IMR-90 (cell line): ENCODE results near the gene KCTD16. TPM values are rescaled to one million over a fixed set of nuclear protein-coding genes. Genes with fewer than 3 reads are reported as not detected.

ENCODE experiments used
- ATAC-seq: fragments of 200-7000 bp; cut with Tn5 transposase; 2 replicates; pipeline ENCODE4 v1.9.1; 2020; ENCODE audit warnings: low read depth, mild to moderate bottlenecking, moderate library complexity
- BruUV-seq: library from RNA; stranded (reverse); fragments of 400-500 nt; replicated peaks from 2 replicates; lab custom pipeline; 2021; lab: Mats Ljungman, UMichigan
- CTCF ChIA-PET: fragments of 300-600 bp; formaldehyde crosslinking; extraction: SDS; loops from one replicate; lab custom pipeline; 2021; ENCODE audit warnings: antibody characterized with exemption; lab: Yijun Ruan, JAX
- POLR2A ChIA-PET: fragments of 300-600 bp; sonication (Branson Sonifier 250); formaldehyde crosslinking; loops from one replicate; lab custom pipeline; 2022; ENCODE audit warnings: antibody characterized with exemption; ENCODE audit not compliant: unreplicated experiment; lab: Charles Lee
- DNase-seq: peaks from one replicate; pipeline ENCODE4 v3.0.0; 2013
- H2AFZ ChIP-seq: replicated peaks from 2 replicates; pipeline ENCODE3; 2013; ENCODE audit warnings: low read length, mild to moderate bottlenecking; ENCODE audit not compliant: poor library complexity
- H2AK5ac ChIP-seq: 2 replicates; pipeline ENCODE4 v1.6.1; 2013; ENCODE audit warnings: low read depth, low read length, inconsistent platforms
- H2AK9ac ChIP-seq: replicated peaks from 2 replicates; pipeline ENCODE3; 2013; ENCODE audit warnings: mild to moderate bottlenecking, low read depth, low read length, moderate library complexity; ENCODE audit not compliant: poor library complexity
- H2BK120ac ChIP-seq: 2 replicates; pipeline ENCODE4 v1.6.1; 2013; ENCODE audit warnings: low read depth, low read length, inconsistent platforms
- H2BK15ac ChIP-seq: 3 replicates; pipeline ENCODE4 v1.6.1; 2013; ENCODE audit warnings: low read depth, low read length, inconsistent platforms
- H2BK20ac ChIP-seq: 2 replicates; pipeline ENCODE4 v1.6.1; 2013; ENCODE audit warnings: low read depth, mild to moderate bottlenecking, inconsistent platforms, low read length, moderate library complexity
- H2BK5ac ChIP-seq: 2 replicates; pipeline ENCODE4 v1.6.1; 2013; ENCODE audit warnings: mild to moderate bottlenecking, low read depth, low read length, inconsistent platforms; ENCODE audit not compliant: poor library complexity, severe bottlenecking
- H3K14ac ChIP-seq: replicated peaks from 2 replicates; pipeline ENCODE4 v1.6.1; 2013; ENCODE audit warnings: low read depth, low read length, inconsistent platforms
- H3K18ac ChIP-seq: 2 replicates; pipeline ENCODE4 v1.6.1; 2013; ENCODE audit warnings: low read depth, low read length, control low read depth
- H3K23ac ChIP-seq: 2 replicates; pipeline ENCODE4 v1.6.1; 2013; ENCODE audit warnings: low read depth, low read length, inconsistent platforms
- H3K27ac ChIP-seq: 2 replicates; pipeline ENCODE4 v1.5.1; 2013; ENCODE audit warnings: mild to moderate bottlenecking, control low read depth, low read length; ENCODE audit not compliant: insufficient read depth
- H3K27me3 ChIP-seq: 2 replicates; pipeline ENCODE4 v1.6.1; 2013; ENCODE audit warnings: low read length; ENCODE audit not compliant: control insufficient read depth, insufficient read depth
- H3K36me3 ChIP-seq: 2 replicates; pipeline ENCODE4 v1.6.1; 2013; ENCODE audit warnings: low read length, mixed read lengths; ENCODE audit not compliant: control insufficient read depth, insufficient read depth
- H3K4ac ChIP-seq: 2 replicates; pipeline ENCODE4 v1.6.1; 2013; ENCODE audit warnings: low read depth, low read length, inconsistent platforms
- H3K4me1 ChIP-seq: 2 replicates; pipeline ENCODE4 v1.6.1; 2013; ENCODE audit warnings: low read length, mixed read lengths; ENCODE audit not compliant: control insufficient read depth, insufficient read depth
- H3K4me2 ChIP-seq: 2 replicates; pipeline ENCODE4 v1.6.1; 2013; ENCODE audit warnings: low read depth, mild to moderate bottlenecking, control low read depth, low read length, moderate library complexity
- H3K4me3 ChIP-seq: 2 replicates; pipeline ENCODE4 v1.5.1; 2013; ENCODE audit warnings: low read depth, mild to moderate bottlenecking, control low read depth, low read length, moderate library complexity; ENCODE audit not compliant: insufficient read depth
- H3K56ac ChIP-seq: 2 replicates; pipeline ENCODE4 v1.6.1; 2013; ENCODE audit warnings: low read length, inconsistent platforms; ENCODE audit not compliant: insufficient read depth; ENCODE audit errors: extremely low read depth
- H3K79me1 ChIP-seq, 2 experiments: 2 replicates each; pipeline ENCODE4 v1.6.1; 2013; ENCODE audit warnings: low read length in 2 of 2, inconsistent platforms in 1 of 2, low read depth in 1 of 2
- H3K9ac ChIP-seq: 2 replicates; pipeline ENCODE4 v1.6.1; 2013; ENCODE audit warnings: low read depth, low read length, control low read depth
- H3K9me1 ChIP-seq: 2 replicates; pipeline ENCODE4 v1.6.1; 2013; ENCODE audit warnings: low read length, inconsistent platforms; ENCODE audit not compliant: insufficient read depth
- H3K9me3 ChIP-seq: 2 replicates; pipeline ENCODE4 v1.6.1; 2013; ENCODE audit warnings: low read length; ENCODE audit not compliant: control insufficient read depth, insufficient read depth
- H4K20me1 ChIP-seq: 2 replicates; pipeline ENCODE4 v1.6.1; 2013; ENCODE audit warnings: low read length, inconsistent platforms; ENCODE audit not compliant: insufficient read depth
- H4K5ac ChIP-seq: 2 replicates; pipeline ENCODE4 v1.6.1; 2013; ENCODE audit warnings: mild to moderate bottlenecking, low read depth, low read length, control low read depth
- H4K8ac ChIP-seq, 2 experiments: 2 replicates each; pipeline ENCODE4 v1.6.1; 2013; ENCODE audit warnings: low read depth in 2 of 2, low read length in 2 of 2, control low read depth in 1 of 2, inconsistent platforms in 1 of 2
- H4K91ac ChIP-seq: 2 replicates; pipeline ENCODE4 v1.6.1; 2013; ENCODE audit warnings: low read depth, low read length, inconsistent platforms; ENCODE audit not compliant: insufficient read depth
- BHLHE40 ChIP-seq: fragments of 150-350 bp; IDR thresholded peaks from 2 replicates; pipeline ENCODE4 v1.6.1; 2016; ENCODE audit warnings: mild to moderate bottlenecking, low read depth, low read length
- CEBPB ChIP-seq: IDR thresholded peaks from 2 replicates; pipeline ENCODE4 v1.6.1; 2012; ENCODE audit warnings: low read depth, low read length, improper control_type of control experiment
- CHD1 ChIP-seq: IDR thresholded peaks from 2 replicates; pipeline ENCODE4 v1.6.1; 2012; ENCODE audit warnings: low read depth, low read length, improper control_type of control experiment
- FOS ChIP-seq: fragments of 150-350 bp; IDR thresholded peaks from 2 replicates; pipeline ENCODE4 v1.6.1; 2016; ENCODE audit warnings: low read depth, low read length
- MAFK ChIP-seq: IDR thresholded peaks from 2 replicates; pipeline ENCODE4 v1.6.1; 2012; ENCODE audit warnings: low read depth, low read length, improper control_type of control experiment
- MAZ ChIP-seq: IDR thresholded peaks from 2 replicates; pipeline ENCODE4 v1.6.1; 2012; ENCODE audit warnings: low read depth, mild to moderate bottlenecking, low read length, improper control_type of control experiment, moderate library complexity, borderline replicate concordance
- MXI1 ChIP-seq: IDR thresholded peaks from 2 replicates; pipeline ENCODE4 v1.6.1; 2012; ENCODE audit warnings: low read depth, mild to moderate bottlenecking, low read length, moderate library complexity, borderline replicate concordance
- NFE2L2 ChIP-seq: fragments of 150-350 bp; IDR thresholded peaks from 2 replicates; pipeline ENCODE4 v1.6.1; 2016; ENCODE audit warnings: low read depth, mild to moderate bottlenecking, low read length
- POLR2A ChIP-seq: IDR thresholded peaks from 2 replicates; pipeline ENCODE4 v1.6.1; 2012; ENCODE audit warnings: mild to moderate bottlenecking, low read depth, low read length
- RAD21 ChIP-seq: IDR thresholded peaks from 2 replicates; pipeline ENCODE4 v1.6.1; 2012; ENCODE audit warnings: low read length, improper control_type of control experiment
- RCOR1 ChIP-seq: IDR thresholded peaks from 2 replicates; pipeline ENCODE4 v1.6.1; 2012; ENCODE audit warnings: mild to moderate bottlenecking, low read length, improper control_type of control experiment; ENCODE audit not compliant: insufficient replicate concordance
- RFX5 ChIP-seq: IDR thresholded peaks from 2 replicates; pipeline ENCODE4 v1.8.0; 2012; ENCODE audit warnings: low read depth, mild to moderate bottlenecking, low read length, moderate library complexity
- SMC3 ChIP-seq: fragments of 150-350 bp; IDR thresholded peaks from 2 replicates; pipeline ENCODE4 v1.6.1; 2016; ENCODE audit warnings: low read depth, mild to moderate bottlenecking, antibody characterized with exemption, low read length, moderate library complexity
- WGBS, 2 experiments: methylation state at CpG; one replicate each; pipeline versions ENCODE4 v1.1.5 to v1.1.7; 2013; ENCODE audit warnings: missing lambda C conversion rate in 2 of 2; ENCODE audit not compliant: insufficient read length in 1 of 2; ENCODE audit errors: extremely low coverage in 2 of 2; 5-methylcytosine and 5-hydroxymethylcytosine counted together
- dilution Hi-C: fragments of 300-500 bp; cut with HindIII; formaldehyde crosslinking; loops from one replicate; pipeline ENCODE4 v1.14.3; 2018; ENCODE audit warnings: low sequenced_read_pairs; ENCODE audit not compliant: unreplicated experiment
- in situ Hi-C: fragments of 300-500 bp; cut with MboI; formaldehyde crosslinking; loops from 3 replicates; pipeline ENCODE4 v1.14.3; 2019; ENCODE audit warnings: low sequenced_read_pairs, inconsistent platforms, mixed read lengths
- intact Hi-C: fragments of 100-400 bp; cut with micrococcal nuclease; formaldehyde crosslinking; loops from 2 replicates; pipeline ENCODE4 v1.10.0; 2022
- polyA plus RNA-seq, 3 experiments: library from polyadenylated mRNA; depleted of rRNA; stranded (reverse); fragments of >200 nt; gene quantifications; 2 replicates each; pipeline ENCODE4 v1.2.3, GENCODE V29; 2012; ENCODE audit warnings: low replicate concordance in 1 of 3
- total RNA-seq: library from RNA; depleted of rRNA; stranded (reverse); fragments of >200 nt; gene quantifications from 2 replicates; pipeline ENCODE4 v1.2.3, GENCODE V29; 2012
- TF ChIP-seq, protein P1 (sequence below): fragments of 150-350 bp; IDR thresholded peaks from 2 replicates; pipeline ENCODE4 v1.6.1; 2016; ENCODE audit warnings: low read depth, mild to moderate bottlenecking, low read length, moderate library complexity, borderline replicate concordance
- TF ChIP-seq, protein P2 (sequence below): fragments of 150-350 bp; IDR thresholded peaks from 2 replicates; pipeline ENCODE4 v1.6.1; 2017; ENCODE audit warnings: mild to moderate bottlenecking, antibody characterized with exemption, low read length, low read depth
- TF ChIP-seq, protein P3 (sequence below): conservative IDR thresholded peaks from 2 replicates; pipeline ENCODE4 v1.5.1; 2012; ENCODE audit warnings: mild to moderate bottlenecking, low read depth, low read length, improper control_type of control experiment

The KCTD16 gene
- total and polyA plus RNA-seq, 2 of the 4 experiments (the other 2 are of a cell fraction) = 0.43 to 1.1 TPM

DNA sequence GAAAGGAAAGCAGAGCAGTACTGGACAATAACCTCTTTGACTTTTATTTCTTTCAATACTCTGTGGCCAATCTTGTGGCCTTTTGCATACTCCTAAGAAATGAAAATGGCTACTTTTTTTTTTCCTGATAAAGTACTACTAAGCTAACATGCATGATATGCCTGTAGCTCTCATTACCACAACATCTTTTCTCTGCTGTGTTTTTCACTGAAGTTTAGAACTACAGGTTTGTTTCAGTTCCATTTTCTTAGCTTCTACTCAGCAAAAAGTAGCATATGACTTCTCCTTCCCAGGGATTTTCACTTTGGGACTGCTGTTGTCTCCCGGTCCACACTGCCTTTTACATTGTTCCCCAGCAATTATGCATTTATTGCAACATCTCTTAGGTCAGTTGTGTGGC lies 204.0 kb downstream of the KCTD16 start:
- Histone ChIP-seq H3K4me2 (no peak overlapping the region), H3K9me1 (no peaks in the 10 kb centered on the region), H2BK20ac (no peak overlapping the region), H3K36me3 (no peaks in the 10 kb centered on the region), H3K14ac (no peak overlapping the region), H2AFZ (no peak overlapping the region), H3K9me3 (no peaks in the 10 kb centered on the region), H4K91ac (no peak overlapping the region), H3K4me1 (no peaks in the 10 kb centered on the region), H3K4ac (no peak overlapping the region), H4K20me1 (no peaks in the 10 kb centered on the region), H2AK5ac (no peak overlapping the region), H3K27ac (no peak overlapping the region), H2AK9ac (no peak overlapping the region), H3K9ac (no peak overlapping the region), H2BK15ac (no peak overlapping the region), H4K8ac (no peak overlapping the region), H2BK5ac (no peak overlapping the region), H3K4me3 (no peak overlapping the region), H3K56ac (no peak overlapping the region), H3K18ac (no peak overlapping the region), H4K5ac (no peak overlapping the region), H3K23ac (no peak overlapping the region), H3K27me3 (no peaks in the 10 kb centered on the region), H3K79me1 (no peaks in the 10 kb centered on the region), H2BK120ac (no peak overlapping the region)
- BruUV-seq = no TSS peak
- DNase-seq (no peak), ATAC-seq (no peak)
- TF ChIP-seq, protein P1, sequence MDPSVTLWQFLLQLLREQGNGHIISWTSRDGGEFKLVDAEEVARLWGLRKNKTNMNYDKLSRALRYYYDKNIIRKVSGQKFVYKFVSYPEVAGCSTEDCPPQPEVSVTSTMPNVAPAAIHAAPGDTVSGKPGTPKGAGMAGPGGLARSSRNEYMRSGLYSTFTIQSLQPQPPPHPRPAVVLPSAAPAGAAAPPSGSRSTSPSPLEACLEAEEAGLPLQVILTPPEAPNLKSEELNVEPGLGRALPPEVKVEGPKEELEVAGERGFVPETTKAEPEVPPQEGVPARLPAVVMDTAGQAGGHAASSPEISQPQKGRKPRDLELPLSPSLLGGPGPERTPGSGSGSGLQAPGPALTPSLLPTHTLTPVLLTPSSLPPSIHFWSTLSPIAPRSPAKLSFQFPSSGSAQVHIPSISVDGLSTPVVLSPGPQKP = no peak
- TF ChIP-seq MXI1 (no peak), RAD21 (no peak), POLR2A (no peak), RFX5 (no peak), SMC3 (no peak), NFE2L2 (no peak), FOS (no peak), CEBPB (no peak), BHLHE40 (no peak), RCOR1 (no peak), MAZ (no peak), MAFK (no peak), CHD1 (no peak)
- TF ChIP-seq, protein P2, sequence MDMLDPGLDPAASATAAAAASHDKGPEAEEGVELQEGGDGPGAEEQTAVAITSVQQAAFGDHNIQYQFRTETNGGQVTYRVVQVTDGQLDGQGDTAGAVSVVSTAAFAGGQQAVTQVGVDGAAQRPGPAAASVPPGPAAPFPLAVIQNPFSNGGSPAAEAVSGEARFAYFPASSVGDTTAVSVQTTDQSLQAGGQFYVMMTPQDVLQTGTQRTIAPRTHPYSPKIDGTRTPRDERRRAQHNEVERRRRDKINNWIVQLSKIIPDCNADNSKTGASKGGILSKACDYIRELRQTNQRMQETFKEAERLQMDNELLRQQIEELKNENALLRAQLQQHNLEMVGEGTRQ = no peak
- TF ChIP-seq, protein P3, sequence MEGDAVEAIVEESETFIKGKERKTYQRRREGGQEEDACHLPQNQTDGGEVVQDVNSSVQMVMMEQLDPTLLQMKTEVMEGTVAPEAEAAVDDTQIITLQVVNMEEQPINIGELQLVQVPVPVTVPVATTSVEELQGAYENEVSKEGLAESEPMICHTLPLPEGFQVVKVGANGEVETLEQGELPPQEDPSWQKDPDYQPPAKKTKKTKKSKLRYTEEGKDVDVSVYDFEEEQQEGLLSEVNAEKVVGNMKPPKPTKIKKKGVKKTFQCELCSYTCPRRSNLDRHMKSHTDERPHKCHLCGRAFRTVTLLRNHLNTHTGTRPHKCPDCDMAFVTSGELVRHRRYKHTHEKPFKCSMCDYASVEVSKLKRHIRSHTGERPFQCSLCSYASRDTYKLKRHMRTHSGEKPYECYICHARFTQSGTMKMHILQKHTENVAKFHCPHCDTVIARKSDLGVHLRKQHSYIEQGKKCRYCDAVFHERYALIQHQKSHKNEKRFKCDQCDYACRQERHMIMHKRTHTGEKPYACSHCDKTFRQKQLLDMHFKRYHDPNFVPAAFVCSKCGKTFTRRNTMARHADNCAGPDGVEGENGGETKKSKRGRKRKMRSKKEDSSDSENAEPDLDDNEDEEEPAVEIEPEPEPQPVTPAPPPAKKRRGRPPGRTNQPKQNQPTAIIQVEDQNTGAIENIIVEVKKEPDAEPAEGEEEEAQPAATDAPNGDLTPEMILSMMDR = no peak
- ChIA-PET POLR2A (no interaction called here), CTCF (interaction anchor here (0.7 to 1.0 kb wide), 2 partner anchors 15 to 136 kb away, joined by 3 to 4 read pairs; no protein-coding TSS in a partner anchor)
- intact Hi-C loops = loop anchor here (5.0 kb wide), 1 partner anchor 162 kb away; no protein-coding TSS in a partner anchor
- WGBS, 2 experiments = no CpG with 5 or more reads among the region's 1 CpG
- in situ Hi-C loops = no loop called here
- dilution Hi-C loops = no loop called here
